ENCODE measurements around the gene SCUBE1. TPM values are rescaled to one million over a fixed set of nuclear protein-coding genes. Genes with fewer than 3 reads are reported as not detected.

SCUBE1 gene
- total RNA-seq, 2 experiments from 2014 or later, result 0.07 TPM; not detected in 1

DNA sequence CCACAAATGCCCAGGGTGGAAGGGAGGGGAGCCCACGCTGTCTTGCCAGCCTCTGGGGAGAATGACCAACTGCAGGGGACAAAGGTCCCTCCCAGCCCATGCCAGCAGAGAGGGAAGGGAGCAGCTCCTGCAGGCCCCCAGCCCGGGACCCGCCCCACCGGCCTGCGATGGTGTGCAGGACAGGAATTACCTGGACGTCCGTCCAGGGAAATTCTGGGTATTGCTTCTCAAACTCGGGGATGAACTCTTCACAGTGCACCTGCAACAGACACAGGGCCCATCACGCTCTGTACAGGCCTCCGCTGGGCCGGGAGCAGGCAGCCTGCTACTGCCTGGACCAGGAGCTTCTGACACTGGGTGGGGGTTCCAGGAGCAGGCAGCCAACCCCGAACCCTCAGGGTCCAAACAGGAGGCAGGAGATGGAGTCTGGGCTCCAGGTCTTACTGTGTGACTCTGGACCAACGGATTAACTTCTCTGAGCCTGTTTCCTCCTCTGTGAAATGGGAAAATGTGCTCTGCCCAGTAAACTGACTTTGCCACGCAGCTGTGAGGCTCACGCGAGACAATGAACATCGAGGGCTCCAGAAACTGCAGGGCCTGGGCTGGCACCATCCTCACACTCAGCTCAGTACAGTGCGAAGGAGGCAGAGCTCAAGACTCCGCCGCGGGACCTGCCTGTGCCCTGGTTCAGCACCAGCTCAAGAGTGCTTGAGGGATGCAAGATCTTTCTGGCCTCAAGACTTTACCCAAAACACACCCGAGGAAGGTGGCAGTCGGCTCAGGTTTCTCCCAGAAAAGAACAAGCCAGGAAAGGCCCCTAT is 173.7 kb downstream of the SCUBE1 start:
- H3K27ac Mint-ChIP-seq, result no peak overlapping the region
- DNase-seq, result no peak
- intact Hi-C loops (cut with micrococcal nuclease), result no loop called here
- H3K36me3 Mint-ChIP-seq (ENCODE audit: low read depth), result peaks cover 16% of the 10 kb centered on the region
- ChIA-PET CTCF (no interaction called here), POLR2A (interaction anchor here (2.4 kb wide), 1 partner anchor 12 kb away, joined by 9 read pairs; no protein-coding TSS in a partner anchor)
- no peaks in the 10 kb centered on the region for H3K9me3 Mint-ChIP-seq
- no peak for ATAC-seq
- H3K4me3 Mint-ChIP-seq, result no peak overlapping the region
- H3K4me1 Mint-ChIP-seq (ENCODE audit: low read depth), result no peaks in the 10 kb centered on the region
- no peaks in the 10 kb centered on the region for H3K27me3 Mint-ChIP-seq
- TF ChIP-seq, protein P1, sequence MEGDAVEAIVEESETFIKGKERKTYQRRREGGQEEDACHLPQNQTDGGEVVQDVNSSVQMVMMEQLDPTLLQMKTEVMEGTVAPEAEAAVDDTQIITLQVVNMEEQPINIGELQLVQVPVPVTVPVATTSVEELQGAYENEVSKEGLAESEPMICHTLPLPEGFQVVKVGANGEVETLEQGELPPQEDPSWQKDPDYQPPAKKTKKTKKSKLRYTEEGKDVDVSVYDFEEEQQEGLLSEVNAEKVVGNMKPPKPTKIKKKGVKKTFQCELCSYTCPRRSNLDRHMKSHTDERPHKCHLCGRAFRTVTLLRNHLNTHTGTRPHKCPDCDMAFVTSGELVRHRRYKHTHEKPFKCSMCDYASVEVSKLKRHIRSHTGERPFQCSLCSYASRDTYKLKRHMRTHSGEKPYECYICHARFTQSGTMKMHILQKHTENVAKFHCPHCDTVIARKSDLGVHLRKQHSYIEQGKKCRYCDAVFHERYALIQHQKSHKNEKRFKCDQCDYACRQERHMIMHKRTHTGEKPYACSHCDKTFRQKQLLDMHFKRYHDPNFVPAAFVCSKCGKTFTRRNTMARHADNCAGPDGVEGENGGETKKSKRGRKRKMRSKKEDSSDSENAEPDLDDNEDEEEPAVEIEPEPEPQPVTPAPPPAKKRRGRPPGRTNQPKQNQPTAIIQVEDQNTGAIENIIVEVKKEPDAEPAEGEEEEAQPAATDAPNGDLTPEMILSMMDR (IDR thresholded peaks at IDR 0.05), result no peak

- Mint-ChIP-seq H3K27me3 (no peaks in the 10 kb centered on the region), H3K4me3 (no peak overlapping the region), H3K9me3 (no peaks in the 10 kb centered on the region), H3K27ac (no peak overlapping the region), H3K36me3 (ENCODE audit: low read depth) (peaks cover 15% of the 10 kb centered on the region), H3K4me1 (ENCODE audit: low read depth) (no peaks in the 10 kb centered on the region)
- ATAC-seq (no peak), DNase-seq (no peak)
- intact Hi-C loops (cut with micrococcal nuclease), result no loop called here
- ChIA-PET POLR2A (interaction anchor here (2.4 kb wide), 1 partner anchor 13 kb away, joined by 9 read pairs; no protein-coding TSS in a partner anchor), CTCF (no interaction called here)
- TF ChIP-seq, protein P1 (IDR thresholded peaks at IDR 0.05), result no peak
Measured at GRCh38 chr22:43168471-43169309, 174.5 kb downstream of the SCUBE1 start.

- Mint-ChIP-seq H3K4me3 (no peak overlapping the region), H3K36me3 (ENCODE audit: low read depth) (peaks cover 6% of the 10 kb centered on the region), H3K27ac (no peak overlapping the region), H3K4me1 (ENCODE audit: low read depth) (no peaks in the 10 kb centered on the region), H3K27me3 (no peaks in the 10 kb centered on the region), H3K9me3 (no peaks in the 10 kb centered on the region)
- TF ChIP-seq, protein P1 (IDR thresholded peaks at IDR 0.05), result no peak
- intact Hi-C loops (cut with micrococcal nuclease), result no loop called here
- ChIA-PET CTCF (no interaction called here), POLR2A (no interaction called here)
- no peak for DNase-seq
- ATAC-seq, result no peak
Measured at GRCh38 chr22:43167001-43167589, 176.1 kb downstream of the SCUBE1 start.

DNA sequence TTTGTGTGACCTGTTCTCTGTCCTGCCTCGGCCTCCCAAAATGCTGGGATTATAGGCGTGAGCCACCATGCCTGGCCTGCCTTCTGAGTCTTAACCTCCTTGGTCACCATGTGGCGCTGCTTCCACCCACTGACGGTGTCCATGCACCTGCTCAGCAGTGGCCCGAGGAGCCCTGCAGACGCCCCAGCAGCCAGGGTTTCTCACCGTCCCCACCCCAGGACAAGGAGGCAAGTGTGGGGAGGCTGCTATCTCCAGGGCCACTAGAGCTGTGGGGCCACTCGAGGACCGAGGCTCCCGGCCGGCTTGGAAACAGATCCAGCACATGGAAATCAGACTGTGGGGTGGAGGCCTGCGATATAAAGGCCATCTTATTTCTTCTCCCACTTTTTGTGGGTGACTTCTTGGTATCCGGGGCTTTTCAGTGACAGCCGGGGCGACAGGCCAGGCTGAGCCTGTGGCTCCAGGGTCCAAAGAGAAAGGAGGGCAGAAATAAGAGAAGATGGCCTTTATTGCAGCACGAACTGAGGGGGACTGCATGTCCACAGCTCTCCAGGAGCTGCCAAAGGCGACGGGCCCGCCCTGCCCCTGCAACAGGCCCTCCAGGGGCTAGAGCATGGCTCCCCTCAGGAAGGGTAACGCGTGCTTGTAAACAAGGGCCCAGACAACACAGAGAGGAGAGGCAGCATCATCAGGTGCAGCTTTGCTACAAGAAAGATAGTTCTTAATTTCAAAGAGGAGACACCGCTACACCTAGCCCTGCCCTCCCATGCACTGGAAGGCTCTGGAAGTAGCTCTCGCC is 176.8 kb downstream of the SCUBE1 start:
- no peak for DNase-seq
- Mint-ChIP-seq H3K4me1 (ENCODE audit: low read depth) (no peaks in the 10 kb centered on the region), H3K4me3 (no peak overlapping the region), H3K36me3 (ENCODE audit: low read depth) (peaks cover 3% of the 10 kb centered on the region), H3K27me3 (no peaks in the 10 kb centered on the region), H3K9me3 (no peaks in the 10 kb centered on the region), H3K27ac (no peak overlapping the region)
- CTCF ChIA-PET, result no interaction called here
- TF ChIP-seq, protein P1 (IDR thresholded peaks at IDR 0.05), result no peak
- ATAC-seq, result no peak
- POLR2A ChIA-PET, result interaction anchor here (0.6 kb wide), 1 partner anchor 406 kb away, joined by 4 read pairs; no protein-coding TSS in a partner anchor
- intact Hi-C loops (cut with micrococcal nuclease), result no loop called here
